GM13977 (cell line): ENCODE results near the gene AKT3.
A peak's percentile ranks its signal among the peaks of the same experiment; 100 is the strongest.

Experiments
- DNase-seq: peaks from one replicate; pipeline ENCODE4 v3.0.0; 2012; ENCODE audit warnings: low spot score
- CTCF ChIP-seq: IDR thresholded peaks from 2 replicates; pipeline ENCODE4 v1.5.1; 2012; ENCODE audit warnings: mild to moderate bottlenecking, control low read depth; ENCODE audit not compliant: insufficient read depth; ENCODE audit errors: extremely low read depth, missing control alignments
- in situ Hi-C: fragments of 300-500 bp; cut with MboI; formaldehyde crosslinking; loops from one replicate; pipeline ENCODE4 v1.12.0; 2022; ENCODE audit warnings: low sequenced_read_pairs, low pct_unique_long_range_greater_than_20kb, mixed read lengths, inconsistent platforms; ENCODE audit not compliant: unreplicated experiment

The AKT3 gene

GRCh38 chr1:243849421-243850201 is 432 bp downstream of the AKT3 start:
- DNase-seq: peak; percentile 56
- in situ Hi-C loops: no loop called here
- TF ChIP-seq CTCF: no peak

DNA sequence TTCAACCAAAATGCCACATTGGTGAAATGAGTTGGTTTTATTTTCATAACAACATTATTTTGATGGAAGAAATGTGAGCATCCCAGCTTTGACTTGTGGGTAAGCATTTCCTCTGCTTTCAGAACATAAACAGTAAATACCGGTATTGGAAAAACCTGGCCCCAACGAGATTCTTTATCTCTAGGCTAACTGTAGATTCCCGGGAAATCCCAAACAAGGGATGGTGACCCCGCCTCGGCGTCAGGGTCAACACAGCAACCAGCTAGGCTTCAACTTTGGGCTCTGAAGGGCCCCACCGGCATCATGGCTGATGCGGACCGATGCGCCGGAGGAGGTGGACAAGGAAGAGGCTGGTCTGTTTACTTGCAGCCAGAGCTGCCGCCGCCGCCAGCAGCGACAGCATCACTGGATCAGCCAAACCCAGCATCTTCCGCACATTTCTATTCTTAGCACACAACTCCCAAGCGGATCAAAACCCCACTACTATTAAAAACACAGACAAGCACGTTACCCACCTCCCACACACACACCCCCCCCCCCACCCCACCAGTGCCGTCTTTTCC is 1.1 kb downstream of the AKT3 start:
- TF ChIP-seq CTCF: no peak
- in situ Hi-C loops: no loop called here
- DNase-seq: peak; percentile 15

GRCh38 chr1:243848165-243848857 is 1.7 kb downstream of the AKT3 start:
- in situ Hi-C loops: no loop called here
- no peak for TF ChIP-seq CTCF
- no peak for DNase-seq

- no peak for DNase-seq
- TF ChIP-seq CTCF: no peak
- in situ Hi-C loops: no loop called here
These were observed 3.3 kb downstream of the AKT3 start for GRCh38 chr1:243846761-243847160.

- no peak for TF ChIP-seq CTCF
- no peak for DNase-seq
- in situ Hi-C loops: no loop called here
These were observed 4.2 kb downstream of the AKT3 start for GRCh38 chr1:243845888-243846287.

DNA sequence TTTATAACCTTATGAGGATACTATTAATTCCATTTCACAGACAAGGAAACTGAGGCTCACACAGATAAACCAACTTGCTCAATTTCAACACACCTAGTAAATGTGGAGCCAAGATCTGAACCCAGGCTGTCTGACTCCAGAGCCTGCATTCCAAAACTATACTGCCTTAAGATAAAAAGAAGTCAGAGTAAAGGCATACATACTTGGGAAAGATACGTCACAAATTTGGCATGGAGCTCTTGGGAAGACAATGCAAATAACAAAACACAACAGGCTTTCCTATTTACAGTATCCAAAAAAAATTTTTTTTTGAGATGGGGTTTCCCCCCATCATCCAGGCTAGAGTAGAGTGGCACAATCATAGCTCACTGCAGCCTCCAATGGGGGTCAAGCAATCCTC is 5.9 kb downstream of the AKT3 start:
- TF ChIP-seq CTCF: no peak
- in situ Hi-C loops: no loop called here

More for the DNA sequence above, 5.9 kb downstream of the AKT3 start:
- no peak for DNase-seq
